OCI-M2 (cell line): ENCODE measurements around the gene PRXL2B.

Experiments used
- DNase-seq: peaks from one replicate; lab custom pipeline; 2025; ENCODE audit not compliant: unreplicated experiment; lab: John Stamatoyannopoulos, UW

PRXL2B gene

DNA sequence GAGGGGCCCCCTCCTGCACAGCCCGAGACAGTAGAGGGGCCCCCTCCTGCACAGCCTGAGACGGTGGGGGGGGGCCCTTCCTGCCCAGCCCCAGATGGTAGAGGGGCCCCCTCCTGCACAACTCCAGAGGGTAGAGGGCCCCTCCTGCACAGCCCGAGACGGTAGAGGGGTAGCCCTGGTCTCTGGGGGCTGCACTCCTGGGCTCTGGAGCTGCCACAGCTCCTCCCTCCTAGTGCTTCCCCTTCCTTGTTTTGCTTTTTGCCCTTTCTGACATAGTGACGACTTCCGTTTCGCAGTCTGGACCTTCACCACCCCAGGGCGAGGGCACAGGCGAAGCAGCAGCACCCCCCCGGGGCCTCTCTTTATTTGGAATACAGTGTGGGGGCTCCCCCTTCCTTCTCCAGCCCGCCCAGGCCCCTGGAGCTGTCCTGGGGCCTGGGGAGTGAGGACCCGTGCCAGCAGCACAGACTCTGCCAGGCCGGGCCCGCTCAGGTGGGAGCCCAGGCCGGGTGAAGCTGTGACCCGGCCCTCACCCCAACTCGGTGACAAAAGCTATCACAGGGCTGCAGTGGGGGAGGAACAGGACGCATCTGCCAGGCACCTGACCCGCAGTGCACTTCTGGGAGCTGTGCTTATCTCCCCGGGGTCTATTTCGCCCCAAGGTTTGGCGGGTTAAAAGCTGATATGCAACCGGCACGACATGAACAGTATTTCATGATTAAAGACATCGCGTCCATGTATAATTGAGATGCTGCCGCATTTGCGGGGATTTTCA lies 1.1 kb upstream of the PRXL2B start:
- DNase-seq, result no peak

DNA sequence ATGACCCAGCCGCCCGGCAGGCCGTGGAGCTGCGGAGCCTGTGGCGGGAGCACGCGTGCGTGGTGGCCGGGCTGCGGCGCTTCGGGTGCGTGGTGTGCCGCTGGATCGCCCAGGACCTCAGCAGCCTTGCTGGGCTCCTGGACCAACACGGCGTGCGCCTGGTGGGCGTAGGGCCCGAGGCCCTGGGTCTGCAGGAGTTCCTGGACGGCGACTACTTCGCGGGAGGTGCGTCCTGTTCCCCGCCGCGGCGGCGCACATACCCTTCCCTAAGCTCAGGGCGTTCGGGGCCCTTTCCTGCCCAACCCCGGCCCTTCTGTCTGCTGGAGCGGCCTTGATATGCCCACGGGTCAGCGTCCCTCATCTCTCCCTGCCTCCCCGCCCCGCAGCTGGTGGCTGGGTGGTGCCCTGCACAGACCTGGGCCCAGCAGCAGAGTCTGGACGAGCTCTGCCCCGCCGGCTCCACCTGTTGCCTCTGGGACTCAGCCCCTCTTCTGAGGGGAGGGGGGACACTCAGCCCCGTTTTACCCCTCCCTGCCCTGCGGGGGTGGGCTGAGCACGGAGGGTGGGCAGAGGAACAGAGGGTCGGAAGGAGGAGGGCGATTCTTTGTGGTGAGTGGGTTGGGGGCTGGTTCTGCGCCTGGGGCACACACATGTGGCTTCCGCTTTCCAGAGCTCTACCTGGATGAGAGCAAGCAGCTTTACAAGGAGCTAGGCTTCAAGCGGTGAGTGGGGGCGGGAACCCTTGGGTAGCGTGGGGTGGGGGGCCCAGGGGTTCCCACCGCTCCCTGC lies 688 bp downstream of the PRXL2B start:
- DNase-seq, result no peak

GRCh38 chr1:2587860-2588571 lies 1.4 kb downstream of the PRXL2B start:
- no peak for DNase-seq

DNA sequence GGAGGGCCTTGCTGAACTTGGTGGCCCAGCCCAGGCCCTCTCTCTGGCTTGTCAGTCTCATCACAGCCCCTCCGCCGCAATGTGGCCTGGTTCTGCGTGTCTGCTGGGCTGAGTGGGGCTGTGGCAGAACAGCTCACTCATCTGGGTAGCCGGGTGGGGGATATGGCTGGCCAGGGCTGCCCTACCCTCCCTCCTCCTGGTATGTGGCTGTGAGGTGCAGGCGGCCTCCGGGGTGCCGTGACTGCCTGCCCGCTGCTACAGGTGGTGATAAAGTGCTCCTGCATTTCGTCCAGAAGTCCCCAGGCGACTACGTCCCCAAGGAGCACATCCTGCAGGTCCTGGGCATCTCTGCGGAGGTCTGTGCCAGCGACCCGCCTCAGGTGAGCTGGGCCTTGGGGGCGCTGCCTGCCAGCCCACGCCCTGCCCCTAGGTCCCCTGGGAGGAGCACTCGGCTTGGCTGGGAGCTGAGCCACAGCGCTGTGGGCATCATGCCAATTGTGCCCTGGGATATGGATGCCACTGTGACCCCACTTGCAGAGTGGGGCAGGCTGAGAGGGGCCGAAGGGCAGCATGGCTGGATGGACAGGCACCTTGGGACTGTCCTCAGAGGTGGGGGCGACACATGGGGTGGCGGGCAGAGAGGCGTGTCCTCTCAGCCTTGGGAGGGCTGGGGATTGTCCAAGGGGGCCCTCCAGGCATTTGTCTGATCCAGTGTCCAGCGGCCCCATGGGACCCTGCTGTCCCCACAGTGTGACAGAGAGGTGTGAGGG lies 2.3 kb downstream of the PRXL2B start:
- no peak for DNase-seq

GRCh38 chr1:2589431-2590232 lies 3.1 kb downstream of the PRXL2B start:
- no peak for DNase-seq

GRCh38 chr1:2590233-2591141 lies 3.9 kb downstream of the PRXL2B start:
- no peak for DNase-seq

GRCh38 chr1:2591233-2591580 lies 4.6 kb downstream of the PRXL2B start:
- DNase-seq, result no peak

- no peak for DNase-seq
Measured at GRCh38 chr1:2591581-2592261, 5.1 kb downstream of the PRXL2B start.

- DNase-seq, result no peak
Measured at GRCh38 chr1:2592672-2593071, 6.1 kb downstream of the PRXL2B start.

- DNase-seq, result no peak
Measured at GRCh38 chr1:2593251-2593878, 6.8 kb downstream of the PRXL2B start.

DNA sequence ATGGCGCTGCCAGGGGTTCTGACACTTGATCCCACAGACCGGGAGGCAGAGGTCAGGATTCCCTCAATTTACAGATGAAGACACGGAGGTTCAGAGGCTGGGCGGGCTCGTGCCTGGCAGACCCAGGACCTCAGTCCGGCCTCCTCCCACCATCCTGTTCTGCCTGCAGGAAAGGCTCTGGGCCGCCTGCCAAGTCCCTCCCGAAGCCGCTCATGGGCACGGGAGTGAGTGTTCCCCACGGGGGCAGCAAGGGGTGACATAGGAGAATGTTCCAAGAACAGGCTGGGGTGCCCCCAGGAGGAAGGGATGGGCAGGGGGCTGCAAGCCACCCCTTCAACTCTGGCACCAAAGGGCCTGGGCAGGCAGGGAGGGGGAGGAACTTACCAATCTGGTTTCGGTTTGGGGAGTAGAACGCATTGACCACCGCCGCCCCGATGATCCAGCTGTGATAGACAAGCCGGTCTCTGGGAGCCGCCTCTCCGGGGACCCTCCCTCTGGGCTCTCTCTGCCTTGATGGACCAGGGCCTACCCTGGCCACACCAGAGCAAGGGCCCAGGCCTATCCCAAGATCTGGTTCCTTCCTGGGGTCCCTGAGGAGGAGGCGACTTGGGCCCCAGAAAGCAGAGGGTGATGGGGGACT lies 7.5 kb downstream of the PRXL2B start:
- no peak for DNase-seq

- DNase-seq, result no peak
Measured at GRCh38 chr1:2594641-2595131, 8.1 kb downstream of the PRXL2B start.

- DNase-seq, result no peak
Measured at GRCh38 chr1:2595261-2595811, 8.8 kb downstream of the PRXL2B start.

DNA sequence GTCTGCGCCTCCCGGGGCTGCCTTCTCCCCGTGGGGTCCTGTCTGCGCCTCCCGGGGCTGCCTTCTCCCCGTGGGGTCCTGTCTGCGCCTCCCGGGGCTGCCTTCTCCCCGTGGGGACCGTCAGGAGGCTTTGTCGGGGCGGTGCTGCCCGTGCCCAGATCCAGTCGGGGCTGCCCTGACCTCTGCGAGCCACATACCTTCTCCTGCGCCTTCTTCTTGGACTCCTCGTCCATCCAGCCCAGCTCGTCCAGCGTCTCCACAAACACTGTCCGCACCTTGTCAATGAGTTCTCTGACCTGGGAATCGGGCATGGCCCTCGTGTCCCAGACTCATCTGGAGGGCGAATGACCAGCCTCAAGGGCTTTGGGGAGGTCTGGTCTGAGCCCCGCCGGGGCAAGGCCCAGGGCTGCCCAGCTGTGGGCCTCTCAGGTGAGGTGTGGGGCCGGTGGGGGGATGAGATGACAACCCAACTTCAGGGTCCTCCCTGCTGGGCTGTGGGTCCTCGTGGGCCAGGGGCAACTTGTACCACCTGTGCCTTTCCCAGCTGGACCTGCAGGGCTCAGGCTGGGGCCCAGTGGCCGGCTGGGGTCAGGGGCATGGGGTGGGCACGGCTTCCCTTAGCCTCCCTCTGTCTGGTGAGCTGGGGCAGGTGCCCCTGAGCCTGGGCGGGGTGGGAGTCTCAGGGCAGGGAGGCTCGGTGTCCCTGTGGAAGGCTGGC lies 9.4 kb downstream of the PRXL2B start:
- DNase-seq, result no peak

DNA sequence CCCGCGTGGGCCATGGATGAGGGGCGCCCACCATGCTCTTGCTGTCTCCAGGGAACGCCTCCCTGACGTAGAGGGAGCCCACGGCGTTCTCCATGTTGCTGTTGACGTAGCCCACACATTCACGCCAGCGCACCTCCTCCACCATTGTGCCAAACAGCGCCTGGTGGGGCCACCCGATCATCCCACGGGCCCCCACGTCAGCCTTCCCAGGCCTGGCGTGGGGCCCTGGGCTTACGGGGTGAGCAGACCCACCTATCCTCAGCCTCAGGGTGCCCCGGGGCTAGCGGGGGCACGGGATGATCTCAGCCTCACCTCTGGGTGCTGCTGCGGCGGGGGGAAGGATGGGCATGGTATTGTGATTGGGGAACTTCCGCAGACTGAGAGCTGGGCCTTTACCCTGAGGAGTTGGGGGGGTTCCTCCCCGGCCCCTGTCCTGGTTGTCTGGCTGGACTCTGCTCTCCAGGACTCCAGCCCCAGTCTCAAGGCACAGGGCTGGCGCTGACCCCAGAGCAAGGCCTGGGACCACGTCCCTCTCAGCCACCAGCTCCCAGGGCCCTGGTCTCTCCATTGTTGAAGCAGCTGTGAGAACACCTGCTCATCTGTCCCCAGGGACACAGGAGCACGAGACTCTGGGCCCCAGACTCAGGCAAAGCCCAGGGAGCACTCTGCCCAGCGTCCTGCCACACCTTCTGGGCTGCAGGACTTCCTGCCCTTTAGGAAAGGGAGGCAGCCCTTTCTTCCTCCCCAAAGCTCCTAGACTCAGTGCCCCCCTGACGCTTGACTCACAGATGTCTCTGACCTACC lies 10.2 kb downstream of the PRXL2B start:
- no peak for DNase-seq
